ENCODE data around the gene ZNF740. TPM values are rescaled to one million over a fixed set of nuclear protein-coding genes. Genes with fewer than 3 reads are reported as not detected.

ZNF740 gene
- total RNA-seq, 1 experiment from 2014 or later = 41.2 TPM

DNA sequence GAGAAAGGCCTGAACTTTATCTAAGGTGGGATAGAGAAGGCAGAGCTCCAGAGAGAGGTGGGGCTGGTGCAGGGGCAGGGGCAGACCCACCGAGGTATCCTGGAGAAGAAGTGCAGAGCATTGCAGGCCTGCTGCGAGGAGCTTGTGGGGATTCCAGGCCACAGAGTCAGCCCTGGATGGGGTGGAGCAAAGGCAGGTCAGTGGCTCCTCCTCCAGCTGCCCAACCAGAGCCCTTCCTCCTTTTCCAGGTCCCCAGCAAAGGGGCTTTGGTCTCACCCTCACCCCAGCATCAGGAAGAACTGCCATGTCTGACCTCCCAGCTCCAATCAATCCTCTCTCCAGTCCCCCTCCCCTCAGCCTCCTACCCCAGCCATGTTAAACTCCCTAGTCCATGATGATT is 19.8 kb upstream of the ZNF740 start:
- peaks cover 66% of the 10 kb centered on the region for H3K27me3 Mint-ChIP-seq (ENCODE audit: low read depth)
- Histone ChIP-seq H3K56ac (ENCODE audit: insufficient read length, low read depth, low read length) (no peak overlapping the region), H3K23me2 (ENCODE audit: insufficient read length, low read depth, low read length, poor library complexity, severe bottlenecking) (no peaks in the 10 kb centered on the region), H4K91ac (ENCODE audit: insufficient read length, low read depth, low read length) (no peak overlapping the region), H3K27me3 (ENCODE audit: insufficient read depth, low read length) (no peaks in the 10 kb centered on the region), H3K23ac (ENCODE audit: insufficient read length, low read depth, low read length) (no peak overlapping the region), H2AFZ (ENCODE audit: low read length) (no peak overlapping the region), H2BK12ac (ENCODE audit: insufficient read length, low read depth, low read length) (no peak overlapping the region), H2AK5ac (ENCODE audit: insufficient read length, low read length) (no peak overlapping the region), H4K5ac (ENCODE audit: insufficient read length, low read depth, low read length) (no peak overlapping the region), H3K4ac (ENCODE audit: low read depth, low read length) (no peak overlapping the region), H3K4me1 (ENCODE audit: insufficient read depth, low read length) (no peaks in the 10 kb centered on the region), H2BK20ac (ENCODE audit: low read depth, low read length, poor library complexity, severe bottlenecking) (no peak overlapping the region), H3K14ac (ENCODE audit: insufficient read depth, low read length) (no peak overlapping the region), H3K79me1 (ENCODE audit: insufficient read depth, low read depth, low read length, poor library complexity, severe bottlenecking) (no peaks in the 10 kb centered on the region), H3K9me3 (ENCODE audit: control insufficient read depth, low read depth, low read length) (no peaks in the 10 kb centered on the region), H2BK120ac (ENCODE audit: low read depth, low read length, poor library complexity, severe bottlenecking) (no peak overlapping the region), H3K18ac (ENCODE audit: insufficient read length, low read depth, low read length) (no peak overlapping the region), H4K8ac (replicated peaks; ENCODE audit: insufficient read length, low read depth, low read length) (no peak overlapping the region), H4K20me1 (ENCODE audit: control insufficient read depth, insufficient read depth, insufficient read length) (no peaks in the 10 kb centered on the region), H2BK15ac (ENCODE audit: low read depth, low read length) (no peak overlapping the region), H2BK5ac (ENCODE audit: insufficient read length, low read length) (no peak overlapping the region), H3K79me2 (ENCODE audit: insufficient read depth, low read length) (no peaks in the 10 kb centered on the region), H3K4me2 (ENCODE audit: insufficient read depth, insufficient read length, low read length) (no peak overlapping the region), H3K27ac (ENCODE audit: insufficient read length, low read depth, low read length) (no peak overlapping the region), H3T11ph (ENCODE audit: low read length) (no peak overlapping the region), H3K9ac (ENCODE audit: extremely low read depth, insufficient read length, low read length) (no peak overlapping the region)
- TF ChIP-seq, protein P1, sequence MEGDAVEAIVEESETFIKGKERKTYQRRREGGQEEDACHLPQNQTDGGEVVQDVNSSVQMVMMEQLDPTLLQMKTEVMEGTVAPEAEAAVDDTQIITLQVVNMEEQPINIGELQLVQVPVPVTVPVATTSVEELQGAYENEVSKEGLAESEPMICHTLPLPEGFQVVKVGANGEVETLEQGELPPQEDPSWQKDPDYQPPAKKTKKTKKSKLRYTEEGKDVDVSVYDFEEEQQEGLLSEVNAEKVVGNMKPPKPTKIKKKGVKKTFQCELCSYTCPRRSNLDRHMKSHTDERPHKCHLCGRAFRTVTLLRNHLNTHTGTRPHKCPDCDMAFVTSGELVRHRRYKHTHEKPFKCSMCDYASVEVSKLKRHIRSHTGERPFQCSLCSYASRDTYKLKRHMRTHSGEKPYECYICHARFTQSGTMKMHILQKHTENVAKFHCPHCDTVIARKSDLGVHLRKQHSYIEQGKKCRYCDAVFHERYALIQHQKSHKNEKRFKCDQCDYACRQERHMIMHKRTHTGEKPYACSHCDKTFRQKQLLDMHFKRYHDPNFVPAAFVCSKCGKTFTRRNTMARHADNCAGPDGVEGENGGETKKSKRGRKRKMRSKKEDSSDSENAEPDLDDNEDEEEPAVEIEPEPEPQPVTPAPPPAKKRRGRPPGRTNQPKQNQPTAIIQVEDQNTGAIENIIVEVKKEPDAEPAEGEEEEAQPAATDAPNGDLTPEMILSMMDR (conservative IDR thresholded peaks at IDR 0.05) = no peak
- H3K36me3 Mint-ChIP-seq (ENCODE audit: insufficient read depth in 1 of 3, low read depth in 3 of 3) = no peaks in the 10 kb centered on the region
- H3K9me3 Mint-ChIP-seq = no peaks in the 10 kb centered on the region
- H3K27ac Mint-ChIP-seq = no peak overlapping the region
- no CpG with 5 or more reads among the region's 2 CpGs for WGBS (ENCODE audit: extremely low coverage, insufficient read length, low lambda C conversion rate)
- DNase-seq = no peak
- H3K4me1 Mint-ChIP-seq = peaks cover 4 to 12% of the 10 kb centered on the region in 2 experiments
- H3K4me3 Mint-ChIP-seq = no peak overlapping the region
